HepG2 (cell line): ENCODE data around the gene SERPINI1. TPM values are rescaled to one million over a fixed set of nuclear protein-coding genes. Genes with fewer than 3 reads are reported as not detected.

Experiments
- DNMT3B ChIP-seq: conservative IDR thresholded peaks from 2 replicates; pipeline ENCODE4 v1.6.1; 2016; ENCODE audit warnings: missing biosample characterization, control low read depth
- HCFC1 ChIP-seq: fragments of 150-350 bp; IDR thresholded peaks from 2 replicates; pipeline ENCODE4 v1.6.1; 2014; ENCODE audit warnings: low read depth, low read length
- IKZF4 ChIP-seq: sonication (generic); formaldehyde crosslinking; IDR thresholded peaks from 2 replicates; pipeline ENCODE4 v1.5.1; 2020; ENCODE audit warnings: borderline replicate concordance, mild to moderate bottlenecking, low read depth, missing genetic modification reagents; ENCODE audit errors: not compliant biosample characterization
- ISL2 ChIP-seq: sonication (generic); formaldehyde crosslinking; IDR thresholded peaks from 2 replicates; pipeline ENCODE4 v1.5.0; 2020; ENCODE audit warnings: missing genetic modification reagents
- JARID2 ChIP-seq: sonication (generic); formaldehyde crosslinking; IDR thresholded peaks from 2 replicates; pipeline ENCODE4 v1.8.1; 2023; ENCODE audit warnings: missing genetic modification reagents, inconsistent platforms; ENCODE audit not compliant: insufficient replicate concordance
- KLF16 ChIP-seq, 2 experiments: sonication (generic) in 1 of 2; formaldehyde crosslinking in 1 of 2; IDR thresholded peaks; 2 replicates each; pipeline versions ENCODE4 v1.6.1 to v1.8.0; 2016 to 2023; ENCODE audit warnings: missing genetic modification reagents in 2 of 2, missing compliant biosample characterization in 1 of 2
- KMT2B ChIP-seq: IDR thresholded peaks from 2 replicates; pipeline ENCODE4 v1.6.1; 2016; ENCODE audit warnings: missing genetic modification reagents, missing compliant biosample characterization
- MAZ ChIP-seq, 2 experiments: sonication (generic) in 1 of 2; formaldehyde crosslinking in 1 of 2; IDR thresholded peaks; 2 replicates each; pipeline versions ENCODE4 v1.5.0 to v1.6.1; 2012 to 2020; ENCODE audit warnings: low read depth in 2 of 2, mild to moderate bottlenecking in 2 of 2, borderline replicate concordance in 1 of 2, improper control_type of control experiment in 1 of 2, low read length in 1 of 2, missing genetic modification reagents in 1 of 2, moderate library complexity in 1 of 2
- MYC ChIP-seq: sonication (generic); formaldehyde crosslinking; IDR thresholded peaks from 2 replicates; pipeline ENCODE4 v1.9.0; 2021; ENCODE audit warnings: missing genetic modification reagents, borderline replicate concordance
- NCOA1 ChIP-seq: sonication (generic); formaldehyde crosslinking; IDR thresholded peaks from 2 replicates; pipeline ENCODE4 v1.9.0; 2021; ENCODE audit warnings: missing genetic modification reagents
- PAF1 ChIP-seq: IDR thresholded peaks from 2 replicates; pipeline ENCODE4 v1.6.1; 2016; ENCODE audit warnings: missing genetic modification reagents, missing compliant biosample characterization
- PHF8 ChIP-seq: sonication (generic); formaldehyde crosslinking; IDR thresholded peaks from 2 replicates; pipeline ENCODE4 v1.5.0; 2020; ENCODE audit warnings: missing genetic modification reagents
- SMAD9 ChIP-seq: sonication (generic); formaldehyde crosslinking; IDR thresholded peaks from 2 replicates; pipeline ENCODE4 v1.5.1; 2020; ENCODE audit warnings: mild to moderate bottlenecking, missing genetic modification reagents
- SMARCC2 ChIP-seq: fragments of 450-650 bp; IDR thresholded peaks from 2 replicates; pipeline ENCODE4 v1.6.1; 2017; ENCODE audit warnings: antibody characterized with exemption, mild to moderate bottlenecking
- SNAI1 ChIP-seq: sonication (generic); formaldehyde crosslinking; IDR thresholded peaks from 2 replicates; pipeline ENCODE4 v1.5.0; 2020; ENCODE audit warnings: mild to moderate bottlenecking, missing genetic modification reagents, borderline replicate concordance
- TP53 ChIP-seq: sonication (generic); formaldehyde crosslinking; conservative IDR thresholded peaks from 2 replicates; pipeline ENCODE4 v1.4.0; 2020; ENCODE audit warnings: missing genetic modification reagents
- ZMYM3 ChIP-seq: sonication (generic); formaldehyde crosslinking; IDR thresholded peaks from 2 replicates; pipeline ENCODE4 v1.5.1; 2020; ENCODE audit warnings: mild to moderate bottlenecking, missing genetic modification reagents
- ZNF432 ChIP-seq: sonication (generic); formaldehyde crosslinking; IDR thresholded peaks from 2 replicates; pipeline ENCODE4 v1.5.0; 2020; ENCODE audit warnings: missing genetic modification reagents, mild to moderate bottlenecking, borderline replicate concordance
- ZNF672 ChIP-seq: sonication (generic); formaldehyde crosslinking; IDR thresholded peaks from 2 replicates; pipeline ENCODE4 v1.8.1; 2022; ENCODE audit warnings: missing genetic modification reagents
- ZNF720 ChIP-seq: sonication (generic); formaldehyde crosslinking; IDR thresholded peaks from 2 replicates; pipeline ENCODE4 v1.4.0; 2020; ENCODE audit warnings: missing genetic modification reagents
- ZNF75D ChIP-seq: sonication (generic); formaldehyde crosslinking; IDR thresholded peaks from 2 replicates; pipeline ENCODE4 v1.8.1; 2023; ENCODE audit warnings: missing genetic modification reagents, mild to moderate bottlenecking, borderline replicate concordance
- polyA plus RNA-seq, 8 experiments: library from polyadenylated mRNA; depleted of rRNA in 3 of 8; stranded (reverse) in 7 of 8; unstranded in 1 of 8; fragments of >200 nt; fragmentation: Illumina TruSeq in 4 of 8; extraction: Trizol in 4 of 8; gene quantifications; 2 replicates each; pipeline versions ENCODE4 v1.2.1 to v1.2.3, GENCODE V29; 2011 to 2016; ENCODE audit warnings: low read depth in 4 of 8, missing spikeins in 1 of 8, mixed read lengths in 1 of 8; ENCODE audit not compliant: insufficient read depth in 1 of 8
- total RNA-seq, 5 experiments: library from RNA; depleted of rRNA; stranded (reverse); fragments of >200 nt; fragmentation: Illumina TruSeq; extraction: Trizol; gene quantifications; 2 replicates each; pipeline ENCODE4 v1.2.3, GENCODE V29; 2016; ENCODE audit warnings: low read depth in 1 of 5
- TF ChIP-seq, protein P1 (sequence below): IDR thresholded peaks from 2 replicates; pipeline ENCODE4 v1.6.1; 2016; ENCODE audit warnings: low read depth
- TF ChIP-seq, protein P2 (sequence below): sonication (generic); formaldehyde crosslinking; IDR thresholded peaks from 2 replicates; pipeline ENCODE4 v1.5.0; 2020; ENCODE audit warnings: mild to moderate bottlenecking, missing genetic modification reagents
- TF ChIP-seq, protein P3 (sequence below): IDR thresholded peaks from 2 replicates; pipeline ENCODE4 v1.6.1; 2016

The SERPINI1 gene
- total and polyA plus RNA-seq, 2 of the 13 experiments (the other 11 are each of a cell fraction or from before 2014, with no cell fraction given): 14.7 to 58.0 TPM

DNA sequence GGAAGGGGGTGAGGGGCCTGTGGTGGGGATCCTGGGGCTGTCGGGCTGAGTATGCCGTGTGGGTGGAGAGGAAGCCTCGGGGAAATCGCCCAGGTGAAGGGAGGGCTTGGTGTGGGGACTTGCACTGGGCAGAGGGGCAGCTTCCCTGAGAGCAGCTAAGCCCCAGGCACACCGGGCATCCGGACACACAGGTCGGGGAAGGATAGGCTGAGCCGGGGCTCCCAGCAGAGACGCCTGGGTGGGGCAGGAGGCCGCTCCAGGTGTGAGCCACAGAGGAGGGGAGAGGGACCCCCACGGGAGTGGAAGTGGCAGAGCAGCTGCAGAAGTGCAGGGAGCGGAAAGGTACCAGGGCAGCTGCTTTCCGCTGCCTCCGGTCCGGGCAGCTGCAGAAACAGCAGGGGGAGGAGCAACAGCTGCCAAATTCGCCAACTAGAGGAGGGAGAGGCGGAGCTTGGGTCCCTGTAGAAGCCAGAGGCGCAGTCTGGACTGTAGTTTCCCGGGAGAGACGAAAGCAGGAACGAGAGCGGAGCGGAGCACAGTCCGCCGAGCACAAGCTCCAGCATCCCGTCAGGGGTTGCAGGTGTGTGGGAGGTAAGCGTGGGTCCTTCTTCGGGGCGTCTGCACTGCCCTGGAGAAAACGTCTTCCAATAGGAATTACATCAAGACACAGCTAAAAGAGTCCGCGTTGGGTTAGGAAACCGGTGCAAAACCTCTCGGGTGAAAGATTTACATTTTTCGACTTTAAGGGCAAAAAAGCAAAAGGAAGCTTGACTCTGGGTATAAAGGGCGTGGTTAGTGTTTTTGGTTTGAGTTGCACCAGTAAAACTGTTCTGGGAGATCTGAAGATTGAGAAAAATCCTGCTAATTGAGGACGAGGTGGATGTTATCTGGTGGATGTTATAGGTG lies at the start of gene SERPINI1 (continued):
- TF ChIP-seq JARID2 (CRISPR knock-in tag) (peak; percentile 86), KMT2B (CRISPR knock-in tag) (peak; percentile 75), SMAD9 (no peak), KLF16 (CRISPR knock-in tag; IDR thresholded peaks at IDR 0.05) (no peak; a peak in 1 of 4 replicates), ZNF720 (no peak), ZNF672 (CRISPR knock-in tag) (no peak), TP53 (CRISPR knock-in tag) (no peak), ISL2 (CRISPR knock-in tag) (peak; percentile 35), SMARCC2 (no peak), IKZF4 (CRISPR knock-in tag) (peak; percentile 24), NCOA1 (CRISPR knock-in tag) (no peak), DNMT3B (no peak), MYC (peak; percentile 32; the same call in 1 of the 2 replicates), ZNF75D (CRISPR knock-in tag) (no peak), MAZ (IDR thresholded peaks at IDR 0.05; ENCODE audit: borderline replicate concordance, low read depth, low read length) (no peak), MAZ (CRISPR knock-in tag; IDR thresholded peaks at IDR 0.05; ENCODE audit: low read depth) (no peak), SNAI1 (CRISPR knock-in tag) (0 out of 2 replicates have a peak, but pooled peaks have one; percentile 60), PHF8 (peak; percentile 53; the same call in 1 of the 2 replicates), ZMYM3 (0 out of 2 replicates have a peak, but pooled peaks have one; percentile 14), PAF1 (CRISPR knock-in tag) (no peak), ZNF432 (CRISPR knock-in tag) (no peak), HCFC1 (no peak)
- TF ChIP-seq, protein P1, sequence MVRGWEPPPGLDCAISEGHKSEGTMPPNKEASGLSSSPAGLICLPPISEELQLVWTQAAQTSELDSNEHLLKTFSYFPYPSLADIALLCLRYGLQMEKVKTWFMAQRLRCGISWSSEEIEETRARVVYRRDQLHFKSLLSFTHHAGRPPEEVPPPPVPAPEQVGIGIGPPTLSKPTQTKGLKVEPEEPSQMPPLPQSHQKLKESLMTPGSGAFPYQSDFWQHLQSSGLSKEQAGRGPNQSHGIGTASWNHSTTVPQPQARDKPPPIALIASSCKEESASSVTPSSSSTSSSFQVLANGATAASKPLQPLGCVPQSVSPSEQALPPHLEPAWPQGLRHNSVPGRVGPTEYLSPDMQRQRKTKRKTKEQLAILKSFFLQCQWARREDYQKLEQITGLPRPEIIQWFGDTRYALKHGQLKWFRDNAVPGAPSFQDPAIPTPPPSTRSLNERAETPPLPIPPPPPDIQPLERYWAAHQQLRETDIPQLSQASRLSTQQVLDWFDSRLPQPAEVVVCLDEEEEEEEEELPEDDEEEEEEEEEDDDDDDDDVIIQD (CRISPR knock-in tag): peak; percentile 59; the same call in 1 of the 2 replicates
- TF ChIP-seq, protein P2, sequence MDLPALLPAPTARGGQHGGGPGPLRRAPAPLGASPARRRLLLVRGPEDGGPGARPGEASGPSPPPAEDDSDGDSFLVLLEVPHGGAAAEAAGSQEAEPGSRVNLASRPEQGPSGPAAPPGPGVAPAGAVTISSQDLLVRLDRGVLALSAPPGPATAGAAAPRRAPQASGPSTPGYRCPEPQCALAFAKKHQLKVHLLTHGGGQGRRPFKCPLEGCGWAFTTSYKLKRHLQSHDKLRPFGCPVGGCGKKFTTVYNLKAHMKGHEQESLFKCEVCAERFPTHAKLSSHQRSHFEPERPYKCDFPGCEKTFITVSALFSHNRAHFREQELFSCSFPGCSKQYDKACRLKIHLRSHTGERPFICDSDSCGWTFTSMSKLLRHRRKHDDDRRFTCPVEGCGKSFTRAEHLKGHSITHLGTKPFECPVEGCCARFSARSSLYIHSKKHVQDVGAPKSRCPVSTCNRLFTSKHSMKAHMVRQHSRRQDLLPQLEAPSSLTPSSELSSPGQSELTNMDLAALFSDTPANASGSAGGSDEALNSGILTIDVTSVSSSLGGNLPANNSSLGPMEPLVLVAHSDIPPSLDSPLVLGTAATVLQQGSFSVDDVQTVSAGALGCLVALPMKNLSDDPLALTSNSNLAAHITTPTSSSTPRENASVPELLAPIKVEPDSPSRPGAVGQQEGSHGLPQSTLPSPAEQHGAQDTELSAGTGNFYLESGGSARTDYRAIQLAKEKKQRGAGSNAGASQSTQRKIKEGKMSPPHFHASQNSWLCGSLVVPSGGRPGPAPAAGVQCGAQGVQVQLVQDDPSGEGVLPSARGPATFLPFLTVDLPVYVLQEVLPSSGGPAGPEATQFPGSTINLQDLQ (CRISPR knock-in tag): no peak
- TF ChIP-seq, protein P3, sequence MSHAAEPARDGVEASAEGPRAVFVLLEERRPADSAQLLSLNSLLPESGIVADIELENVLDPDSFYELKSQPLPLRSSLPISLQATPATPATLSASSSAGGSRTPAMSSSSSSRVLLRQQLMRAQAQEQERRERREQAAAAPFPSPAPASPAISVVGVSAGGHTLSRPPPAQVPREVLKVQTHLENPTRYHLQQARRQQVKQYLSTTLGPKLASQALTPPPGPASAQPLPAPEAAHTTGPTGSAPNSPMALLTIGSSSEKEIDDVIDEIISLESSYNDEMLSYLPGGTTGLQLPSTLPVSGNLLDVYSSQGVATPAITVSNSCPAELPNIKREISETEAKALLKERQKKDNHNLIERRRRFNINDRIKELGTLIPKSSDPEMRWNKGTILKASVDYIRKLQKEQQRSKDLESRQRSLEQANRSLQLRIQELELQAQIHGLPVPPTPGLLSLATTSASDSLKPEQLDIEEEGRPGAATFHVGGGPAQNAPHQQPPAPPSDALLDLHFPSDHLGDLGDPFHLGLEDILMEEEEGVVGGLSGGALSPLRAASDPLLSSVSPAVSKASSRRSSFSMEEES (CRISPR knock-in tag): no peak; the same call in 1 of the 2 replicates
